GM19324 (cell line): ENCODE data around the gene WWOX.

ENCODE experiments used
- ATAC-seq: cut with Tn5 transposase; IDR thresholded peaks from one replicate; pipeline ENCODE4 v1.9.1; 2021; ENCODE audit warnings: mild to moderate bottlenecking, moderate library complexity; ENCODE audit not compliant: unreplicated experiment, low FRiP score

The WWOX gene

GRCh38 chr16:78324649-78325285 is 225.3 kb downstream of the WWOX start:
- no peak for ATAC-seq

GRCh38 chr16:78325468-78326352 is 226.3 kb downstream of the WWOX start:
- no peak for ATAC-seq

DNA sequence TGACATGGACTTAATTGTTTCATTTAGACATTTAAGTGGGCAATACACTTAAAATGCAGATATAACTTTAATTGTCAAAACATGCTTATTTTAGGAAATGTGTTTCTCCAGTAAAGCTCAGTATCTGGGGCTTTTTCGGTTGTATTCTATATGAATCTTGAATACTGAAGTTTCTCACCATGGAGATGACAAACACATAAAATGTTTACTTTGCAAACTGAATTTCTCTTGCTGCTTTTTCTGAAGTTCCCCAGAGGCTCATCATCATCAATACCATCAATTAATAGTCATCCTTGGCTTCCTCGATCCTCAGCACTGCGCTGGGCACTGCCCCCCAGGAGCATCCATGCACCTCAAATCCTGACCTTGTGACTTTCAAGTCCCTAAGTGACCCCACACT is 227.3 kb downstream of the WWOX start:
- ATAC-seq: no peak

DNA sequence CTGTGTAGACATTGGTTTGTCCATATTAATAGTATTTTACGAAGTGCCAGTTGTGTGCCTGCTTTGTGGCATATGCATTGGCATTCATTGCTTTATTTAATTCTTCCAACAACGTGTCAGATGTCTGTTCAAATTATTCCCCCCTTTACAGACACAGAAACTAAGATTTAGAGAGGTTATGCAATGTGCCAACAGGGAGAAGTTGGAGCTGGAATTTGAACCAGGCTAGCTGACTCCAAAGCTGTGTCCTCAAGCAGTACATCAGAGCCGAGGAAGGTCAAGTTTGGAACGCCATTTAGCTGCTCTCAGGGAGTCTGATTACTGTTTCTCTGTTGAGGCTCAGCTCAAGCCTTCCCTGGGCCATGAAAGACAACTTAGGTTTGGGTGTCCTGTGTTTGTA is 232.3 kb downstream of the WWOX start:
- ATAC-seq: no peak

DNA sequence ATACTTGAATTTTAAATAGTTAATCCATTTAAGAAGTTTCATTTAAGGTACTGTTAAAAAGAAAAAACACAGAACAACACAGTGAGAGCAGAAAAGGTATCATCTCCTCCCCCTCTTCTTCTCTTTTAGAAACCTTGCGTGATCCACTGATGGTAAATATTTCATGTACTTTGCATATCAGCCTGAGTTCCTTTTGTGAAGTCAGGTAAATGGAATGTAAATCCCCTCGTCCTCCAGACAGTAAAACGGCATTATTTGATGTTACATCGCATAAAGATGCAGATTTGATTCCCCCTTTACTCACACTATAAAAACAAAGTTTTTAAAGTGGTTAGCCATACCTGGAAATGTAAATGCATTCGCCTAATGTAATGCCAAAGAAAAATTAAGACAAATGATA is 234.4 kb downstream of the WWOX start:
- no peak for ATAC-seq

DNA sequence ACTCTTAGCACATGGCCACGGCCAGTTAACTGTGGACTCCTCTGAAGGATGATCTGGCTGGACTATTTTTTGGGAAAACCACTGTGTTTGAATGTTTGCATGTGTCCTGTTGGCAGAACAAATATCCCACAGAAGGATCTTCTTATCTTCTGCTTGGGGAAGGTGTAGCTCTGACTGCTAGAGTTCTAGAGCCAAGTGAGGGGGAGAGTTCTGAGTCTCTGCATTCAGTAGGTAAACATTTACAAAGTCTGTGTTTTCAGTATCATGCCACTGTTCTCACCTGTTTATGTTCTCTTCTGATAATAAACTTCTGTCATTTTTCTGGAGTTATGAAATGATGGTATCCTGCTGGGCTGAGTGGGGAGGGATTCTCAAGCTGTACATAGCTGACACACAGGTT is 241.1 kb downstream of the WWOX start:
- no peak for ATAC-seq

- ATAC-seq: no peak
Observed at GRCh38 chr16:78348068-78348467, 248.6 kb downstream of the WWOX start.

GRCh38 chr16:78348886-78349285 is 249.4 kb downstream of the WWOX start:
- no peak for ATAC-seq

DNA sequence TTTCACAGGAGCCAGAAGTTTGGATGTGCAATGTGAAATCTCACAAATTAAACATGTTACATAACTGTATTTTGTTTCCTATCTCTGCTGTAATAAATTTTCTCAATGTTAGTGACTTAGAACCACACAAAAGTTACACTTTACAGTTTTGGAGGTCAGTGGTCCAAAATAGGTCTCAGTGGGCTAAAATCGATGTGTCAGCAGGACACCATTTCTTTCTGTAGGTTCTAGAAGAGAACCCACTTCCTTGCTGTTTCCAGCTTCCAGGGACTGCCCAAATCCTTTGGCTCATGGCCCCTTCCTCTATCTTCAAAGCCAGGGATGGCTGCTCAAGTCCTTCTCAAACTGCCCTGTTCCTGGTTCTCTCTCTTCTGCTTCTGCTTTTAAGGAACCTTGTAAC is 252.7 kb downstream of the WWOX start:
- no peak for ATAC-seq

- no peak for ATAC-seq
Observed at GRCh38 chr16:78353640-78354275, 254.3 kb downstream of the WWOX start.

- ATAC-seq: no peak
Observed at GRCh38 chr16:78362524-78363135, 263.2 kb downstream of the WWOX start.

DNA sequence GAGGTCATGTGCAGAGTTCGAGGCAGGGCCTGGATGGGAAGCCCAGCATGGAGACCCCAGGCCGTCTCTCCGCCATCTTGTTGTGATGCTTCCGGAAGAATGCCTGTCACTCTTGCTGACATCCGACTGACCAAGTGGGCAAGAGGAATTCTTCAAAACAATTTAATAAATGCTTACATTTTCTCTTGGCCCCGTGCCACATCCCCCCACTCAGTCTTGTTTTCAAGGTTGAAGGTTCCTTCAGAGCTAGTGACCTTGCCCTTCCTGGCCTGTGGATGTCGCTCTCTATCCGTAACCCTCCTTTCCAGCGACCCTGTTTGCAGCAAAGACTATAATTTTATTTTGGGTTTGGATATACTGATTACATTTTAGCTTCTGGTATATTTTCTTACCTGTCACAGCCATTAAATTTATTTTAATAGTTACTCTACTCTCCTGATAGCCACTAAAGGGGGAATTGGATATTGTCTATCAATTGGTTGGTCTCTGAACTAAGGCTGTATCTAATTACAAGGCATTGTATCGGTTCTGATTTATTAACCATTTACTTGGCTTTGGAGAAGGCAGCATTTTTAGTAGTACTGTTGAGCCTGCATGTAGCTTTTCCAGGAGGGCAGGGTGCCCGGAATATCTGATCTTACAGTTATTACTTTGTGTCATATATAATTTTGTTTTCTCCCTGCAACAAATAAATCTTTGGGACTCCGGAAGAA is 264.5 kb downstream of the WWOX start:
- ATAC-seq: no peak

GRCh38 chr16:78364556-78364880 is 265.1 kb downstream of the WWOX start:
- no peak for ATAC-seq

- no peak for ATAC-seq
Observed at GRCh38 chr16:78365366-78365765, 265.9 kb downstream of the WWOX start.

DNA sequence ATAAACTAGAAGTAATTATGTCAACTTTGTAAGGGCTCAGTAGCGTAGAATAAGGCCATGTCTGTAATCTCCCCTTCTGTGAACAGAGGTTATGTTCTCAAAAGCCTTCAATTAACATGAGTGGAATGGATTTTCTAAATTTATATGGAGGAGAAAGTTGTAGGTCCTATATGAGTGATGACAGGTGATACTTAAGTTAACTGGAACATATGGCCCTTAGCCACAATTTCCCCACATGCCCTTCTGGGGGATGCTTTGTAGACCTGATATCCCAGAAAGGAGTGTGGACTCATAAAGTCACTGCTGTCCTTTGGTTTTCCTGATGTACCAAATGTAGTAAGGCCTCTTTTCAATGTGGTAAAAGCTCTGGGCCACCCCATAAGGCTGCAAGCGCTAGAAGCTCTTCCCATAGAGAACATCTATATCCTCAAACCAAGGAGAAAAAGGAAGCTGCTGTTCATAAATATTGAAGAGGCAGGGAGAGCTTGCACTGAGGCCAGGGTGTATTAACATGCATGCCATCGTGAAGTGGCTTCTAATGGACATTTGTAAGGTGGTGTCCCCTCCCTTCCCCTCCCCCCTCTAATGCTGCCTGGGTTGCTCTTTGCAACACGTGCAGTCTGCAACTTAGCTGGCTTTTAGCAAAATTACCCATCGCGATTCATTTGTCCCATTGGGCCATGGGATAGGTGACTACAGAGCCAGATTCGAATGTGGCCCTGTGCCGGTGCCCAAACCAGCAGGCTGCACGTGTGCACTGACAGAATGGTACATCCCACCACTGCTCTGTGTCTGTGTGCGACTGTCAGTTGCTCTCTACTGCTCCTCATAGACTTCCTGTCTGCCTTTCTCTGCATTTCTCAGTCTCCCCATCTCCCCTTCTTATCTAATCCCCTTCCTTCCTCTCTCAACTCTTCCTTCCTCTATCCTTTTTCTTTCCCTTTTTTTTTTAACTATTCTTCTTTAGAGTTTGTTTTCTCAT is 269.0 kb downstream of the WWOX start:
- ATAC-seq: no peak

- no peak for ATAC-seq
Observed at GRCh38 chr16:78372277-78372676, 272.8 kb downstream of the WWOX start.

DNA sequence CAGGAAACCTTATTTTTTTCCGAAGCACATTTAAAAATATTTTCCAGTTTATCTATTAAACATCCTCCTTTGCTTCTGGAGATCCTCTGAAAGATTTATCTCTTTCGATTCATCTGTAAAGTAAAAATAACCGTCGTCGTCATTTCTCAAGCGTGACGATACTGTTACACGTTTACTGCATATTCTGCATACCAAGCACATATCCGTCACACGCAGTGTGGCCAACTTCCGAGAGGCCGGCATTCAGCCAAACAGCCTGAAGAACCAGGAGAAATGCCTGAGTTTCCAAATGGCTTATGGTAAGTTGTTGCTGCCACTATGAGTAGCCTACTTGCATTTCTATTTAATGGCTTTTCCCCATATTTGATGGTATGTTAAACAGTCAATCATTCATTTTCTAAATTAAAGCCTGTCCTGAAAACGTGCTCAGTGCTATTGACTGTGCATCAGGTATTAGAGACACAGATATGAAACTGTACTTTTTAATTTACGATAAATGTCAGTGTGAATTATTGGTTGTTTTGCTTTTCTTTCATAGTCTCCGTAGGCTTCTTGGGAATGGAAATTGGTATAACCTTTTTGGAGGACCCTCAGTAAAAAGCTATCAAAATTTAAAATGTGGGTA is 275.7 kb downstream of the WWOX start:
- ATAC-seq: no peak

DNA sequence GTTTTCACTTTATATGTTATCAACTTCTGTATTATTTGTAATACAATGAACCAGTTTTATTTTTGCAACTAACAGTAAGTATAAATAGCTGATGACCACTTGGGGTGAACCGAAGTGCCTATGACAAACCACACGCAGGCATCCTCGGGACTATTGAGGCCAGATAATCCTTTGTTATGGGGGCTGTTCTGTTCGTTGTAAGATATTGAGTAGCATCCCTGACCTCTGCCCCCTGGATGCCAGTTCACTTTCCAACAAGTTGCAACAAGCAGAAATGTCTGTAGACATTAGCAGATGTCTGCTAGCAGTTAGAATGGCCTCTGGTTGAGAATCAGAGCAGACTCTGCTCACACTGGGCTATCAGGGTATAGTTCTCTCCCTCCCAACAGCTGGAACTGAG is 277.0 kb downstream of the WWOX start:
- no peak for ATAC-seq

DNA sequence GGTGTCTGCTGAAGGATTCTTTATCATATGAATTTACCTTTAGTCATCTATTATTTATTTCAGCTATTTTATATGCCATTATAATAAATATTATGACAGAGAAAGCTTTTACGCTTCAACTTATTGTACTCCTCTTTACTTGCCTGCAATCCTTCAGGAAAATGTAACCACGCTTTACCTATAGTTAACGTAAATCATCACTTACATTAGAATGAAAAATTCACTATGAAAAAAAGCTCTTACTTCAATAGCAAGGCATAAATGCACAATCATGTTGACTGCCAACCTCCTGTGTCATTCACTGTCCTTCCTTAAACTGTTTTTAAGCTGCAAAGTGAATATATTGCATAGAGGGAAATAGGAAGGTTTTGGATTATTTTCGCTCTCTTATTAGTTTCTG is 277.9 kb downstream of the WWOX start:
- no peak for ATAC-seq
